ENCODE data around the gene DKK1. TPM values are rescaled to one million over a fixed set of nuclear protein-coding genes. Genes with fewer than 3 reads are reported as not detected.

DKK1 gene
- total RNA-seq, 1 donor from 2014 or later = not detected

- Mint-ChIP-seq H3K27ac (no peak overlapping the region), H3K27me3 (no peaks in the 10 kb centered on the region), H3K9me3 (no peaks in the 10 kb centered on the region), H3K36me3 (ENCODE audit: low read depth) (no peaks in the 10 kb centered on the region), H3K4me3 (no peak overlapping the region), H3K4me1 (no peaks in the 10 kb centered on the region)
- TF ChIP-seq CTCF (IDR thresholded peaks at IDR 0.05) = no peak
- intact Hi-C loops (cut with micrococcal nuclease) = no loop called here
- CTCF ChIA-PET = no interaction called here
- POLR2A ChIA-PET = no interaction called here
- DNase-seq = no peak
- ATAC-seq (ENCODE audit: low read depth) = no peak
Measured at GRCh38 chr10:52335665-52336064, 21.6 kb downstream of the DKK1 start.

- no peak for DNase-seq
- Mint-ChIP-seq H3K4me3 (no peak overlapping the region), H3K36me3 (ENCODE audit: low read depth) (no peaks in the 10 kb centered on the region), H3K27me3 (no peaks in the 10 kb centered on the region), H3K9me3 (no peaks in the 10 kb centered on the region), H3K27ac (no peak overlapping the region), H3K4me1 (no peaks in the 10 kb centered on the region)
- intact Hi-C loops (cut with micrococcal nuclease) = no loop called here
- CTCF ChIA-PET = no interaction called here
- TF ChIP-seq CTCF (IDR thresholded peaks at IDR 0.05) = no peak
- ATAC-seq (ENCODE audit: low read depth) = no peak
- POLR2A ChIA-PET = no interaction called here
Measured at GRCh38 chr10:52337225-52337624, 23.1 kb downstream of the DKK1 start.

GRCh38 chr10:52343439-52343838, 29.4 kb downstream of the DKK1 start:
- no peaks in the 10 kb centered on the region for H3K4me1 Mint-ChIP-seq
- H3K4me3 Mint-ChIP-seq = no peak overlapping the region
- ChIA-PET POLR2A (no interaction called here), CTCF (no interaction called here)
- intact Hi-C loops (cut with micrococcal nuclease) = no loop called here
- no peak for TF ChIP-seq CTCF (IDR thresholded peaks at IDR 0.05)
- DNase-seq (no peak), ATAC-seq (ENCODE audit: low read depth) (no peak)
- H3K9me3 Mint-ChIP-seq = no peaks in the 10 kb centered on the region
- no peak overlapping the region for H3K27ac Mint-ChIP-seq
- no peaks in the 10 kb centered on the region for H3K36me3 Mint-ChIP-seq (ENCODE audit: low read depth)
- no peaks in the 10 kb centered on the region for H3K27me3 Mint-ChIP-seq

- no peaks in the 10 kb centered on the region for H3K9me3 Mint-ChIP-seq
- no peaks in the 10 kb centered on the region for H3K27me3 Mint-ChIP-seq
- POLR2A ChIA-PET = no interaction called here
- ATAC-seq (ENCODE audit: low read depth) (no peak), DNase-seq (no peak)
- no peaks in the 10 kb centered on the region for H3K4me1 Mint-ChIP-seq
- intact Hi-C loops (cut with micrococcal nuclease) = no loop called here
- H3K36me3 Mint-ChIP-seq (ENCODE audit: low read depth) = no peaks in the 10 kb centered on the region
- CTCF ChIA-PET = no interaction called here
- H3K4me3 Mint-ChIP-seq = no peak overlapping the region
- TF ChIP-seq CTCF (IDR thresholded peaks at IDR 0.05) = no peak
- H3K27ac Mint-ChIP-seq = no peak overlapping the region
Measured at GRCh38 chr10:52346394-52347326, 32.6 kb downstream of the DKK1 start.

GRCh38 chr10:52347327-52347667, 33.2 kb downstream of the DKK1 start:
- H3K9me3 Mint-ChIP-seq = no peaks in the 10 kb centered on the region
- no peak overlapping the region for H3K27ac Mint-ChIP-seq
- H3K4me3 Mint-ChIP-seq = no peak overlapping the region

More at GRCh38 chr10:52347327-52347667, 33.2 kb downstream of the DKK1 start:
- no peak for TF ChIP-seq CTCF (IDR thresholded peaks at IDR 0.05)
- H3K4me1 Mint-ChIP-seq = no peaks in the 10 kb centered on the region
- DNase-seq (no peak), ATAC-seq (ENCODE audit: low read depth) (no peak)
- H3K36me3 Mint-ChIP-seq (ENCODE audit: low read depth) = no peaks in the 10 kb centered on the region
- ChIA-PET CTCF (no interaction called here), POLR2A (no interaction called here)
- intact Hi-C loops (cut with micrococcal nuclease) = no loop called here
- no peaks in the 10 kb centered on the region for H3K27me3 Mint-ChIP-seq

All from activated B cell treated with CpG ODN at 0.5 μM for 24 hours (primary cell).